Calu3 (cell line): Measurements from ENCODE around the gene SCP2D1. TPM values are rescaled to one million over a fixed set of nuclear protein-coding genes. Genes with fewer than 3 reads are reported as not detected.

Source experiments
- BruUV-seq: library from RNA; stranded (reverse); fragments of 400-500 nt; replicated peaks from 2 replicates; lab custom pipeline; 2021; lab: Mats Ljungman, UMichigan
- CTCF ChIA-PET: fragments of 300-600 bp; sonication (Branson Sonifier 250); formaldehyde crosslinking; loops from one replicate; lab custom pipeline; 2022; ENCODE audit warnings: antibody characterized with exemption; lab: Charles Lee
- DNase-seq: peaks from one replicate; pipeline ENCODE4 v3.0.0; 2022
- H3K27ac Mint-ChIP-seq: one replicate; pipeline ENCODE4 v1.8.0; 2022; ENCODE audit warnings: mixed read lengths; ENCODE audit not compliant: unreplicated experiment
- H3K27me3 Mint-ChIP-seq: one replicate; pipeline ENCODE4 v1.8.0; 2022; ENCODE audit warnings: mixed read lengths; ENCODE audit not compliant: unreplicated experiment
- H3K36me3 Mint-ChIP-seq: one replicate; pipeline ENCODE4 v1.8.0; 2022; ENCODE audit warnings: mild to moderate bottlenecking, moderate library complexity, mixed read lengths; ENCODE audit not compliant: insufficient read depth, unreplicated experiment
- H3K4me1 Mint-ChIP-seq: one replicate; pipeline ENCODE4 v1.8.0; 2022; ENCODE audit warnings: mild to moderate bottlenecking, low read depth, mixed read lengths; ENCODE audit not compliant: unreplicated experiment
- H3K4me3 Mint-ChIP-seq: one replicate; pipeline ENCODE4 v1.8.0; 2022; ENCODE audit warnings: mild to moderate bottlenecking, low read depth, moderate library complexity, mixed read lengths; ENCODE audit not compliant: unreplicated experiment
- H3K9me3 Mint-ChIP-seq: one replicate; pipeline ENCODE4 v1.8.0; 2022; ENCODE audit warnings: low read depth, mixed read lengths; ENCODE audit not compliant: unreplicated experiment
- CTCF ChIP-seq: fragments of 200-600 bp; IDR thresholded peaks from one replicate; pipeline ENCODE4 v1.8.0; 2022; ENCODE audit warnings: antibody characterized with exemption; ENCODE audit not compliant: unreplicated experiment
- intact Hi-C: fragments of 100-400 bp; cut with micrococcal nuclease; formaldehyde crosslinking; loops from one replicate; pipeline ENCODE4 v1.10.0; 2022; ENCODE audit not compliant: unreplicated experiment
- total RNA-seq: library from RNA; stranded (reverse); gene quantifications from 2 replicates; pipeline ENCODE4 v1.2.3, GENCODE V29; 2022

The SCP2D1 gene
- total RNA-seq, 1 experiment from 2014 or later, result not detected

- Mint-ChIP-seq H3K27me3 (no peaks in the 10 kb centered on the region), H3K36me3 (no peaks in the 10 kb centered on the region), H3K4me1 (no peaks in the 10 kb centered on the region), H3K4me3 (no peak overlapping the region), H3K9me3 (no peaks in the 10 kb centered on the region), H3K27ac (no peak overlapping the region)
- intact Hi-C loops, result no loop called here
- no peak for TF ChIP-seq CTCF
- CTCF ChIA-PET, result no interaction called here
- BruUV-seq, result no TSS peak
- DNase-seq, result no peak
Observed at GRCh38 chr20:18849131-18849530, 35.5 kb downstream of the SCP2D1 start.

- TF ChIP-seq CTCF, result no peak
- H3K9me3 Mint-ChIP-seq, result peaks cover 2% of the 10 kb centered on the region
- H3K27ac Mint-ChIP-seq, result no peak overlapping the region
- no peaks in the 10 kb centered on the region for H3K27me3 Mint-ChIP-seq
- DNase-seq, result no peak
- no TSS peak for BruUV-seq
- no peak overlapping the region for H3K4me3 Mint-ChIP-seq
- no peaks in the 10 kb centered on the region for H3K4me1 Mint-ChIP-seq
- intact Hi-C loops, result no loop called here
- H3K36me3 Mint-ChIP-seq, result no peaks in the 10 kb centered on the region
- CTCF ChIA-PET, result no interaction called here
Observed at GRCh38 chr20:18851629-18852028, 38.0 kb downstream of the SCP2D1 start.

GRCh38 chr20:18852318-18852717, 38.7 kb downstream of the SCP2D1 start:
- Mint-ChIP-seq H3K4me1 (no peaks in the 10 kb centered on the region), H3K9me3 (peaks cover 2% of the 10 kb centered on the region), H3K4me3 (no peak overlapping the region), H3K36me3 (no peaks in the 10 kb centered on the region), H3K27ac (no peak overlapping the region), H3K27me3 (no peaks in the 10 kb centered on the region)
- CTCF ChIA-PET, result no interaction called here
- no peak for TF ChIP-seq CTCF
- DNase-seq, result no peak
- intact Hi-C loops, result no loop called here
- BruUV-seq, result no TSS peak

GRCh38 chr20:18853216-18853615, 39.6 kb downstream of the SCP2D1 start:
- Mint-ChIP-seq H3K9me3 (peaks cover 2% of the 10 kb centered on the region), H3K36me3 (no peaks in the 10 kb centered on the region), H3K27me3 (no peaks in the 10 kb centered on the region), H3K27ac (no peak overlapping the region), H3K4me1 (peaks cover 3% of the 10 kb centered on the region), H3K4me3 (no peak overlapping the region)
- no peak for DNase-seq
- no TSS peak for BruUV-seq
- CTCF ChIA-PET, result no interaction called here
- intact Hi-C loops, result no loop called here
- TF ChIP-seq CTCF, result no peak
